K562 (cell line): ENCODE data around the gene IPO11. TPM values are rescaled to one million over a fixed set of nuclear protein-coding genes. Genes with fewer than 3 reads are reported as not detected.

Source experiments
- ATAC-seq: fragments of 200-7000 bp; cut with Tn5 transposase; 3 replicates; pipeline ENCODE4 v1.9.1; 2020; ENCODE audit warnings: moderate library complexity
- BruUV-seq: library from RNA; stranded (reverse); fragments of 400-500 nt; replicated peaks from 2 replicates; lab custom pipeline; 2021; lab: Mats Ljungman, UMichigan
- CTCF ChIA-PET: fragments of 300-600 bp; formaldehyde crosslinking; extraction: SDS; loops from one replicate; lab custom pipeline; 2021; ENCODE audit warnings: low intra/inter-chr PET ratio; lab: Yijun Ruan, JAX
- POLR2A ChIA-PET: fragments of 300-600, 350-650 bp; sonication (Branson Sonifier 250); formaldehyde crosslinking; extraction: SDS; loops from one replicate; lab custom pipeline; 2021; ENCODE audit warnings: antibody characterized with exemption, inconsistent platforms; lab: Yijun Ruan, JAX
- DNase-seq, 4 experiments: peaks; one replicate each; pipeline versions ENCODE4 v3.0.0 to v3.0.0-alpha.2; 2011 to 2018; ENCODE audit warnings: low spot score in 3 of 4, mixed read lengths in 3 of 4; ENCODE audit errors: extremely low read depth in 1 of 4
- FAIRE-seq: peaks from 2 replicates; lab custom pipeline; 2011; peaks lifted over from hg19 to GRCh38; lab: Jason Lieb, UNC
- H2AFZ ChIP-seq: 2 replicates; pipeline ENCODE4 v1.6.0; 2011; ENCODE audit warnings: low read depth, low read length, control low read depth, inconsistent platforms
- H3K27ac ChIP-seq: fragments of 200-600 bp; 3 replicates; pipeline ENCODE4 v1.8.0; 2011; ENCODE audit warnings: low read depth, mild to moderate bottlenecking, control low read depth, inconsistent platforms, low read length, moderate library complexity, mixed read lengths; ENCODE audit errors: extremely low read depth
- H3K27me3 ChIP-seq, 2 experiments: fragments of 300-600 bp in 1 of 2; 2 replicates in 1 of 2; 3 replicates in 1 of 2; pipeline versions ENCODE4 v1.6.0 to v1.8.0; 2011; ENCODE audit warnings: inconsistent platforms in 2 of 2, low read length in 2 of 2, mild to moderate bottlenecking in 1 of 2, mixed read lengths in 1 of 2, moderate library complexity in 1 of 2; ENCODE audit not compliant: control insufficient read depth in 2 of 2, insufficient read depth in 2 of 2
- H3K36me3 ChIP-seq: fragments of 300-600 bp; 3 replicates; pipeline ENCODE4 v1.8.0; 2011; ENCODE audit warnings: mild to moderate bottlenecking, low read length, inconsistent platforms; ENCODE audit not compliant: control insufficient read depth, insufficient read depth
- H3K4me1 ChIP-seq, 2 experiments: fragments of 200-600 bp in 1 of 2; replicated peaks in 1 of 2; 2 replicates in 1 of 2; 3 replicates in 1 of 2; pipeline versions ENCODE4 v1.5.1 to v1.8.0; 2011; ENCODE audit warnings: inconsistent platforms in 2 of 2, low read length in 2 of 2, mild to moderate bottlenecking in 1 of 2, mixed read lengths in 1 of 2, moderate library complexity in 1 of 2; ENCODE audit not compliant: control insufficient read depth in 2 of 2, insufficient read depth in 2 of 2
- H3K4me2 ChIP-seq: 2 replicates; pipeline ENCODE4 v1.6.1; 2011; ENCODE audit warnings: low read length, control low read depth, inconsistent platforms, mixed read lengths; ENCODE audit not compliant: insufficient read depth
- H3K4me3 ChIP-seq: fragments of 200-600 bp; sonication (generic), shearing (Covaris generic); 2 replicates; pipeline ENCODE4 v1.5.1; 2016; ENCODE audit warnings: control low read depth, inconsistent platforms
- H3K79me2 ChIP-seq: fragments of 200-600 bp; 3 replicates; pipeline ENCODE4 v1.8.0; 2011; ENCODE audit warnings: low read length, inconsistent platforms; ENCODE audit not compliant: control insufficient read depth, insufficient read depth
- H3K9ac ChIP-seq, 2 experiments: 2 replicates each; pipeline versions ENCODE4 v1.6.0 to v1.6.1; 2011; ENCODE audit warnings: low read depth in 2 of 2, low read length in 2 of 2, control low read depth in 1 of 2, inconsistent platforms in 1 of 2, mild to moderate bottlenecking in 1 of 2, mixed read lengths in 1 of 2; ENCODE audit not compliant: insufficient read depth in 1 of 2
- H3K9me1 ChIP-seq: one replicate; pipeline ENCODE4 v1.6.0; 2011; ENCODE audit warnings: inconsistent platforms, mild to moderate bottlenecking, low read length, moderate library complexity; ENCODE audit not compliant: control insufficient read depth, insufficient read depth
- H3K9me3 ChIP-seq: replicated peaks from 2 replicates; pipeline ENCODE4 v1.5.1; 2011; ENCODE audit warnings: low read depth, low read length, inconsistent platforms; ENCODE audit not compliant: control insufficient read depth, insufficient read depth
- H4K20me1 ChIP-seq: replicated peaks from 2 replicates; pipeline ENCODE4 v1.6.1; 2011; ENCODE audit warnings: low read length, inconsistent platforms, mixed read lengths; ENCODE audit not compliant: control insufficient read depth, insufficient read depth
- DNMT1 ChIP-seq: fragments of 450-650 bp; IDR thresholded peaks from 2 replicates; pipeline ENCODE4 v1.6.1; 2016; ENCODE audit warnings: antibody characterized with exemption, mild to moderate bottlenecking
- MXI1 ChIP-seq: IDR thresholded peaks from 2 replicates; pipeline ENCODE4 v1.6.1; 2011; ENCODE audit warnings: low read depth, mild to moderate bottlenecking, improper control_type of control experiment, low read length
- NFIX ChIP-seq: fragments of 250-450 bp; sonication (Bioruptor Pico); IDR thresholded peaks from 2 replicates; pipeline ENCODE4 v1.4.0; 2020; ENCODE audit warnings: low read depth, mild to moderate bottlenecking, moderate library complexity
- SMARCB1 ChIP-seq: IDR thresholded peaks from 2 replicates; pipeline ENCODE4 v1.6.1; 2011; ENCODE audit warnings: improper control_type of control experiment, low read depth; ENCODE audit not compliant: insufficient read length
- STAT5B ChIP-seq: fragments of 250-450 bp; sonication (Bioruptor Pico); IDR thresholded peaks from 2 replicates; pipeline ENCODE4 v1.8.0; 2021; ENCODE audit warnings: mild to moderate bottlenecking, inconsistent platforms
- TOE1 ChIP-seq, 2 experiments: fragments of 450-650 bp in 1 of 2; sonication (generic) in 1 of 2; formaldehyde crosslinking in 1 of 2; IDR thresholded peaks; 2 replicates each; pipeline versions ENCODE4 v1.7.1 to v1.8.0; 2016 to 2022; ENCODE audit warnings: borderline replicate concordance in 2 of 2, mild to moderate bottlenecking in 2 of 2, antibody characterized with exemption in 1 of 2, inconsistent platforms in 1 of 2, low read depth in 1 of 2, missing genetic modification reagents in 1 of 2, moderate library complexity in 1 of 2
- WGBS: fragments of 100-300 bp; shearing (Covaris generic); methylation state at CpG from one replicate; pipeline ENCODE4 v1.1.6; 2016; ENCODE audit warnings: low coverage, mixed read lengths; ENCODE audit not compliant: insufficient coverage; ENCODE audit errors: missing lambda C conversion rate; 5-methylcytosine and 5-hydroxymethylcytosine counted together
- in situ Hi-C: fragments of 300-500 bp; cut with MboI; formaldehyde crosslinking; loops from 4 replicates; pipeline ENCODE4 v1.15.0; 2018; ENCODE audit warnings: inconsistent platforms, mixed read lengths
- intact Hi-C: fragments of 100-400 bp; cut with micrococcal nuclease; formaldehyde crosslinking; loops from 2 replicates; pipeline ENCODE4 v1.14.2; 2022
- polyA plus RNA-seq, 8 experiments: library from polyadenylated mRNA; depleted of rRNA in 4 of 8; stranded (reverse) in 5 of 8; unstranded in 3 of 8; fragments of >200 nt; fragmentation: Nextera tagmentation in 2 of 8; fragmentation: Illumina TruSeq in 1 of 8; extraction: Ambion mirVana in 2 of 8; extraction: Trizol in 1 of 8; gene quantifications; 2 replicates each; pipeline versions ENCODE4 v1.2.1 to v1.2.3, GENCODE V29; 2011 to 2014; ENCODE audit warnings: inconsistent platforms in 1 of 8, missing spikeins in 1 of 8
- total RNA-seq, 7 experiments: library from RNA; depleted of rRNA in 6 of 7; stranded (reverse); fragments of >200 nt in 6 of 7; fragmentation: Illumina TruSeq in 2 of 7; extraction: Trizol in 2 of 7; gene quantifications; 2 replicates each; pipeline versions ENCODE4 v1.2.1 to v1.2.3, GENCODE V29; 2011 to 2021; ENCODE audit warnings: low replicate concordance in 1 of 7
- TF ChIP-seq, protein P1 (sequence below): fragments of 450-650 bp; formaldehyde crosslinking; IDR thresholded peaks from 2 replicates; pipeline ENCODE4 v1.4.0; 2020; ENCODE audit warnings: mild to moderate bottlenecking, moderate library complexity
- TF ChIP-seq, protein P2 (sequence below): fragments of 450-650 bp; formaldehyde crosslinking; IDR thresholded peaks from 2 replicates; pipeline ENCODE4 v1.4.0; 2020; ENCODE audit warnings: mild to moderate bottlenecking
- TF ChIP-seq, protein P3 (sequence below): fragments of 250-450 bp; sonication (Bioruptor Pico); IDR thresholded peaks from 2 replicates; pipeline ENCODE4 v1.5.0; 2021
- TF ChIP-seq, protein P4 (sequence below): fragments of 450-650 bp; IDR thresholded peaks from 2 replicates; pipeline ENCODE4 v1.6.1; 2017; ENCODE audit warnings: mild to moderate bottlenecking, moderate library complexity

Gene IPO11
- total and polyA plus RNA-seq, 9 of the 15 experiments (the other 6 are each of a cell fraction or from before 2014, with no cell fraction given) = 38.7 to 96.0 (median 70.9) TPM

DNA sequence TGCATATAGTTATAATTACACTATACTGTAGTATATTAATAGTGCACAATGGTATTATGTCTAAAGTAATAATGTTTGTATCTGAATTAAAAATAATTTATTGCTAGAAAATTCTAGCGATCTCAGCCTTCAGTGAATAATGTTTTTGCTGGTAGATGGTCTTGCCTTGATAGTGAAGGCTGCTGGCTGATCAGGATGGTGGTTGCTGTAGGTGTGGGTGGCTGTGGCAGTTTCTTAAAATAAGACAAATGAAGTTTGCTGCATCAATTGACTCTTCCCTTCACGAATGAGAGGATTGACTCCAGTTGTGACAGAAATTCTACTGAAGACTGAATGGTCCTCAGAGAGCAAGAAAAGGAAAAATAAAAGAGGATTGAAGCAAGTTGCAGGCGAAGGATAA lies 146.4 kb downstream of the IPO11 start:
- DNase-seq = no peak
- Histone ChIP-seq H3K4me3 (no peak overlapping the region), H3K9me1 (no peaks in the 10 kb centered on the region), H3K79me2 (no peaks in the 10 kb centered on the region), H3K9ac (no peak overlapping the region), H3K27ac (no peak overlapping the region), H3K27me3 (no peaks in the 10 kb centered on the region), H3K4me2 (no peak overlapping the region), H4K20me1 (no peaks in the 10 kb centered on the region), H3K4me1 (no peaks in the 10 kb centered on the region), H3K9me3 (no peaks in the 10 kb centered on the region), H3K36me3 (peaks cover 47% of the 10 kb centered on the region; the same call in 2 of the 3 replicates), H2AFZ (no peak overlapping the region)
- in situ Hi-C loops (no loop called here), intact Hi-C loops (loop anchor here (10.0 kb wide), 1 partner anchor 56 kb away; no protein-coding TSS in a partner anchor)
- 81% methylated on average over 3 of the region's 3 CpGs for WGBS
- POLR2A ChIA-PET = no interaction called here
- CTCF ChIA-PET = no interaction called here
- no peak for ATAC-seq
- no peak for FAIRE-seq
- BruUV-seq = no TSS peak
- TF ChIP-seq, protein P1, sequence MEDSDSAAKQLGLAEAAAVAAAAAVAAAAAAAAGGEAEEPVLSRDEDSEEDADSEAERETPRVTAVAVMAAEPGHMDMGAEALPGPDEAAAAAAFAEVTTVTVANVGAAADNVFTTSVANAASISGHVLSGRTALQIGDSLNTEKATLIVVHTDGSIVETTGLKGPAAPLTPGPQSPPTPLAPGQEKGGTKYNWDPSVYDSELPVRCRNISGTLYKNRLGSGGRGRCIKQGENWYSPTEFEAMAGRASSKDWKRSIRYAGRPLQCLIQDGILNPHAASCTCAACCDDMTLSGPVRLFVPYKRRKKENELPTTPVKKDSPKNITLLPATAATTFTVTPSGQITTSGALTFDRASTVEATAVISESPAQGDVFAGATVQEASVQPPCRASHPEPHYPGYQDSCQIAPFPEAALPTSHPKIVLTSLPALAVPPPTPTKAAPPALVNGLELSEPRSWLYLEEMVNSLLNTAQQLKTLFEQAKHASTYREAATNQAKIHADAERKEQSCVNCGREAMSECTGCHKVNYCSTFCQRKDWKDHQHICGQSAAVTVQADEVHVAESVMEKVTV (CRISPR knock-in tag) = no peak
- TF ChIP-seq MXI1 (no peak), NFIX (no peak), DNMT1 (no peak), STAT5B (CRISPR knock-in tag) (no peak), SMARCB1 (no peak), TOE1 (IDR thresholded peaks at IDR 0.05; ENCODE audit: borderline replicate concordance) (no peak), TOE1 (CRISPR knock-in tag; IDR thresholded peaks at IDR 0.05; ENCODE audit: borderline replicate concordance, low read depth) (no peak)
- TF ChIP-seq, protein P2, sequence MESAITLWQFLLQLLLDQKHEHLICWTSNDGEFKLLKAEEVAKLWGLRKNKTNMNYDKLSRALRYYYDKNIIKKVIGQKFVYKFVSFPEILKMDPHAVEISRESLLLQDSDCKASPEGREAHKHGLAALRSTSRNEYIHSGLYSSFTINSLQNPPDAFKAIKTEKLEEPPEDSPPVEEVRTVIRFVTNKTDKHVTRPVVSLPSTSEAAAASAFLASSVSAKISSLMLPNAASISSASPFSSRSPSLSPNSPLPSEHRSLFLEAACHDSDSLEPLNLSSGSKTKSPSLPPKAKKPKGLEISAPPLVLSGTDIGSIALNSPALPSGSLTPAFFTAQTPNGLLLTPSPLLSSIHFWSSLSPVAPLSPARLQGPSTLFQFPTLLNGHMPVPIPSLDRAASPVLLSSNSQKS (CRISPR knock-in tag) = no peak
- TF ChIP-seq, protein P3, sequence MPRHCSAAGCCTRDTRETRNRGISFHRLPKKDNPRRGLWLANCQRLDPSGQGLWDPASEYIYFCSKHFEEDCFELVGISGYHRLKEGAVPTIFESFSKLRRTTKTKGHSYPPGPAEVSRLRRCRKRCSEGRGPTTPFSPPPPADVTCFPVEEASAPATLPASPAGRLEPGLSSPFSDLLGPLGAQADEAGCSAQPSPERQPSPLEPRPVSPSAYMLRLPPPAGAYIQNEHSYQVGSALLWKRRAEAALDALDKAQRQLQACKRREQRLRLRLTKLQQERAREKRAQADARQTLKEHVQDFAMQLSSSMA (CRISPR knock-in tag) = no peak
- TF ChIP-seq, protein P4, sequence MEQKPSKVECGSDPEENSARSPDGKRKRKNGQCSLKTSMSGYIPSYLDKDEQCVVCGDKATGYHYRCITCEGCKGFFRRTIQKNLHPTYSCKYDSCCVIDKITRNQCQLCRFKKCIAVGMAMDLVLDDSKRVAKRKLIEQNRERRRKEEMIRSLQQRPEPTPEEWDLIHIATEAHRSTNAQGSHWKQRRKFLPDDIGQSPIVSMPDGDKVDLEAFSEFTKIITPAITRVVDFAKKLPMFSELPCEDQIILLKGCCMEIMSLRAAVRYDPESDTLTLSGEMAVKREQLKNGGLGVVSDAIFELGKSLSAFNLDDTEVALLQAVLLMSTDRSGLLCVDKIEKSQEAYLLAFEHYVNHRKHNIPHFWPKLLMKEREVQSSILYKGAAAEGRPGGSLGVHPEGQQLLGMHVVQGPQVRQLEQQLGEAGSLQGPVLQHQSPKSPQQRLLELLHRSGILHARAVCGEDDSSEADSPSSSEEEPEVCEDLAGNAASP = no peak
- TF ChIP-seq, all 486 proteins: peak for 0
